ENCODE results near the gene MARVELD1.
"Not testable (repeated sequence)": the region's sequence is repeated elsewhere in the genome, so short reads cannot be mapped to it uniquely, and the experiment has no call there.

MARVELD1 gene

GRCh38 chr10:97687785-97688781 is 25.4 kb upstream of the MARVELD1 start:
- intact Hi-C loops (cut with DNase I): loop anchor here (1.0 kb wide), 1 partner anchor 48 kb away; the partner anchor contains the start of gene PI4K2A
- DNase-seq: no peak

GRCh38 chr10:97689559-97690020 is 23.9 kb upstream of the MARVELD1 start:
- intact Hi-C loops (cut with DNase I): no loop called here
- no peak for DNase-seq

GRCh38 chr10:97690133-97690532 is 23.4 kb upstream of the MARVELD1 start:
- intact Hi-C loops (cut with DNase I): no loop called here
- no peak for DNase-seq

GRCh38 chr10:97698072-97698655 is 15.4 kb upstream of the MARVELD1 start:
- DNase-seq: peak in 2 of 10 donors; percentile 49 to 51
- intact Hi-C loops (cut with DNase I): not testable (repeated sequence)

- intact Hi-C loops (cut with DNase I): no loop called here
- DNase-seq: peak in 6 of 10 donors; percentile 39 to 78 (median 50)
Measured at GRCh38 chr10:97701438-97702069, 12.0 kb upstream of the MARVELD1 start.

- intact Hi-C loops (cut with DNase I): no loop called here
- peak in 1 of 10 donors; percentile 28 for DNase-seq
Measured at GRCh38 chr10:97703398-97704067, 10.0 kb upstream of the MARVELD1 start.

GRCh38 chr10:97704341-97704740 is 9.2 kb upstream of the MARVELD1 start:
- DNase-seq: no peak
- intact Hi-C loops (cut with DNase I): no loop called here

GRCh38 chr10:97705006-97705670 is 8.4 kb upstream of the MARVELD1 start:
- intact Hi-C loops (cut with DNase I): no loop called here
- DNase-seq: no peak

GRCh38 chr10:97707134-97707861 is 6.2 kb upstream of the MARVELD1 start:
- intact Hi-C loops (cut with DNase I): no loop called here
- peak in 1 of 10 donors; percentile 52 for DNase-seq

- intact Hi-C loops (cut with DNase I): no loop called here
- peak in 1 of 10 donors; percentile 10 for DNase-seq
Measured at GRCh38 chr10:97708167-97708566, 5.4 kb upstream of the MARVELD1 start.

- peak in 7 of 10 donors; percentile 31 to 80 (median 54) for DNase-seq
- intact Hi-C loops (cut with DNase I): loop anchor here (1.0 kb wide), 1 partner anchor 22 kb away; no protein-coding TSS in a partner anchor
Measured at GRCh38 chr10:97708976-97709946, 4.3 kb upstream of the MARVELD1 start.

- intact Hi-C loops (cut with DNase I): no loop called here
- peak in 1 of 10 donors; percentile 33 for DNase-seq
Measured at GRCh38 chr10:97711640-97712572, 1.6 kb upstream of the MARVELD1 start.

GRCh38 chr10:97713826-97714400 is 383 bp downstream of the MARVELD1 start:
- DNase-seq: peak; percentile 58 to 96 (median 75)
- intact Hi-C loops (cut with DNase I): no loop called here

- DNase-seq: peak in 8 of 10 donors; percentile 28 to 92 (median 36)
- intact Hi-C loops (cut with DNase I): no loop called here
Measured at GRCh38 chr10:97714401-97715258, 1.1 kb downstream of the MARVELD1 start.

GRCh38 chr10:97715259-97715874 is 1.8 kb downstream of the MARVELD1 start:
- DNase-seq: peak in 1 of 10 donors; percentile 25
- intact Hi-C loops (cut with DNase I): no loop called here
